DND-41 (cell line): ENCODE results near the gene FBXO47.
"Not testable (repeated sequence)": the region's sequence is repeated elsewhere in the genome, so short reads cannot be mapped to it uniquely, and the experiment has no call there.

Experiments
- ATAC-seq: fragments of 200-7000 bp; cut with Tn5 transposase; 3 replicates; pipeline ENCODE4 v1.9.1; 2021; ENCODE audit warnings: low read depth; ENCODE audit not compliant: insufficient read depth
- DNase-seq: peaks from one replicate; pipeline ENCODE4 v3.0.0-alpha.2; 2020
- H2AFZ ChIP-seq: 2 replicates; pipeline ENCODE4 v1.6.0; 2012; ENCODE audit warnings: low read depth, low read length
- H3K27ac ChIP-seq: 2 replicates; pipeline ENCODE4 v1.5.1; 2012; ENCODE audit warnings: low read length, inconsistent platforms
- H3K27me3 ChIP-seq: fragments of 200-600 bp; sonication (generic); 2 replicates; pipeline ENCODE4 v1.6.0; 2012; ENCODE audit warnings: low read length, mild to moderate bottlenecking, inconsistent platforms; ENCODE audit not compliant: insufficient read depth, poor library complexity
- H3K36me3 ChIP-seq: 2 replicates; pipeline ENCODE4 v1.5.1; 2012; ENCODE audit warnings: low read length, inconsistent platforms; ENCODE audit not compliant: insufficient read depth
- H3K4me1 ChIP-seq: 2 replicates; pipeline ENCODE4 v1.5.1; 2012; ENCODE audit warnings: mild to moderate bottlenecking, low read length; ENCODE audit not compliant: insufficient read depth
- H3K4me2 ChIP-seq: 2 replicates; pipeline ENCODE4 v1.6.0; 2012; ENCODE audit warnings: mild to moderate bottlenecking, moderate library complexity, low read length, inconsistent platforms; ENCODE audit not compliant: insufficient read depth
- H3K4me3 ChIP-seq, 2 experiments: fragments of 200-600 bp in 1 of 2; shearing (Covaris generic) in 1 of 2; 2 replicates each; pipeline ENCODE4 v1.5.1; 2012 to 2016; ENCODE audit warnings: inconsistent platforms in 2 of 2, low read length in 2 of 2, mild to moderate bottlenecking in 2 of 2, low read depth in 1 of 2, moderate library complexity in 1 of 2
- H3K79me2 ChIP-seq: 2 replicates; pipeline ENCODE4 v1.6.0; 2012; ENCODE audit warnings: low read length, inconsistent platforms; ENCODE audit not compliant: insufficient read depth
- H3K9ac ChIP-seq: 2 replicates; pipeline ENCODE4 v1.6.0; 2012; ENCODE audit warnings: low read depth, mild to moderate bottlenecking, inconsistent platforms, low read length, moderate library complexity
- H3K9me3 ChIP-seq: 2 replicates; pipeline ENCODE4 v1.5.1; 2012; ENCODE audit warnings: low read length, moderate library complexity, mild to moderate bottlenecking, inconsistent platforms; ENCODE audit not compliant: insufficient read depth, severe bottlenecking
- H4K20me1 ChIP-seq: 2 replicates; pipeline ENCODE4 v1.6.0; 2012; ENCODE audit warnings: low read length; ENCODE audit not compliant: insufficient read depth
- CTCF ChIP-seq: IDR thresholded peaks from 2 replicates; pipeline ENCODE4 v1.5.1; 2012; ENCODE audit warnings: borderline replicate concordance, low read length, moderate library complexity, mild to moderate bottlenecking; ENCODE audit not compliant: poor library complexity, severe bottlenecking; ENCODE audit errors: extremely low read depth
- EZH2 ChIP-seq: IDR thresholded peaks from 3 replicates; pipeline ENCODE4 v1.6.1; 2012; ENCODE audit warnings: borderline replicate concordance, low read depth, mild to moderate bottlenecking, moderate library complexity, low read length, inconsistent platforms; ENCODE audit not compliant: severe bottlenecking

Gene FBXO47

GRCh38 chr17:38939987-38940386 is 27.2 kb downstream of the FBXO47 start:
- no peak for ATAC-seq

GRCh38 chr17:38933962-38934361 is 33.2 kb downstream of the FBXO47 start:
- not testable (repeated sequence) for H4K20me1 ChIP-seq, H3K4me3 ChIP-seq, H3K4me1 ChIP-seq, H3K27ac ChIP-seq, ATAC-seq, H3K27me3 ChIP-seq, DNase-seq, H3K9ac ChIP-seq, H3K4me2 ChIP-seq, H3K79me2 ChIP-seq, H3K36me3 ChIP-seq, H2AFZ ChIP-seq, H3K9me3 ChIP-seq

More at GRCh38 chr17:38939987-38940386, 27.2 kb downstream of the FBXO47 start:
- DNase-seq: no peak
- no peaks in the 10 kb centered on the region for H3K36me3 ChIP-seq
- H3K27me3 ChIP-seq: peaks cover 5% of the 10 kb centered on the region
- no peaks in the 10 kb centered on the region for H4K20me1 ChIP-seq
- H2AFZ ChIP-seq: no peak overlapping the region
- no peaks in the 10 kb centered on the region for H3K79me2 ChIP-seq
- H3K9me3 ChIP-seq: no peaks in the 10 kb centered on the region
- H3K4me3 ChIP-seq: no peak overlapping the region
- no peak overlapping the region for H3K9ac ChIP-seq
- TF ChIP-seq EZH2: no peak
- H3K4me1 ChIP-seq: no peaks in the 10 kb centered on the region
- H3K27ac ChIP-seq: no peak overlapping the region
- no peak overlapping the region for H3K4me2 ChIP-seq

- not testable (repeated sequence) for H3K4me1 ChIP-seq, H3K27me3 ChIP-seq, H3K4me3 ChIP-seq, H3K27ac ChIP-seq, ATAC-seq, DNase-seq, H3K9ac ChIP-seq, H3K79me2 ChIP-seq, H3K4me2 ChIP-seq, H3K9me3 ChIP-seq, H2AFZ ChIP-seq, H3K36me3 ChIP-seq, H4K20me1 ChIP-seq
These were observed 36.4 kb downstream of the FBXO47 start for GRCh38 chr17:38930782-38931181.

- TF ChIP-seq CTCF (no peak), EZH2 (no peak)
- Histone ChIP-seq H3K4me1 (peaks cover 14% of the 10 kb centered on the region), H3K79me2 (no peaks in the 10 kb centered on the region), H3K9ac (no peak overlapping the region), H3K9me3 (no peaks in the 10 kb centered on the region), H3K27ac (no peak overlapping the region), H3K36me3 (no peaks in the 10 kb centered on the region), H3K27me3 (no peaks in the 10 kb centered on the region), H3K4me2 (no peak overlapping the region), H2AFZ (no peak overlapping the region), H3K4me3 (no peak overlapping the region), H4K20me1 (no peaks in the 10 kb centered on the region)
- peak; percentile 52 for ATAC-seq
- DNase-seq: no peak
These were observed 40.7 kb downstream of the FBXO47 start for GRCh38 chr17:38926293-38927070.

- DNase-seq: peak; percentile 70
- Histone ChIP-seq H3K4me3 (no peak within 1 kb of the TSS), H3K27ac (no peak within 1 kb of the TSS), H3K4me2 (no peak within 1 kb of the TSS; the same call in 1 of the 2 replicates), H4K20me1 (no peaks in the 10 kb centered on the region), H3K79me2 (no peaks in the 10 kb centered on the region), H3K4me1 (peaks cover 14% of the 10 kb centered on the region), H2AFZ (no peak within 1 kb of the TSS), H3K36me3 (peaks cover 3% of the 10 kb centered on the region; the same call in 1 of the 2 replicates), H3K27me3 (no peaks in the 10 kb centered on the region), H3K9me3 (no peaks in the 10 kb centered on the region), H3K9ac (no peak within 1 kb of the TSS)
- TF ChIP-seq CTCF (no peak), EZH2 (no peak)
- peak; percentile 71 for ATAC-seq
These were observed 41.8 kb downstream of the FBXO47 start, which contains the start of gene LASP1NB for GRCh38 chr17:38925263-38925995. Gene LASP1NB (plus strand): TSS chr17:38925614.
